ENCODE data around the gene PDGFC.

PDGFC gene

DNA sequence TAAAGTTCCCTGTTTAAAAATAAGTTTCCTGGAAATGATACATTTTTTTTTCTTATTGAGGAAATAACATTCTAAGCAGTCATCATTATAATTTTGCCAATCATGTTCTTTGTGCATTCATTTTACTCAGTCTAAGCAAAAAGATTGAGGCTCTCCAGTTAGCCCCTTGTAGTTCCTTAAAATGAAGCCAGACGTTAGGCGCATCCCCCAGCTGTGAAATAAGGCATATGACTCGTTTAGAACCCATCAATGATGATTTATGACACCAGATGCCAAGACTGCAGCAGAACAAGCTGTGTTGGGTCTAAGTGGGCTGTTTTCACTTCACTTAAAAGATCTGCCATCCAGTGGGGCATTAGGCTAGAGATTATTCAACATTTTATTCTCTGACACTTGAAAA, 17.0 kb downstream of the PDGFC start:
- DNase-seq (ENCODE audit: low read depth), result no peak
- TF ChIP-seq, protein P1, sequence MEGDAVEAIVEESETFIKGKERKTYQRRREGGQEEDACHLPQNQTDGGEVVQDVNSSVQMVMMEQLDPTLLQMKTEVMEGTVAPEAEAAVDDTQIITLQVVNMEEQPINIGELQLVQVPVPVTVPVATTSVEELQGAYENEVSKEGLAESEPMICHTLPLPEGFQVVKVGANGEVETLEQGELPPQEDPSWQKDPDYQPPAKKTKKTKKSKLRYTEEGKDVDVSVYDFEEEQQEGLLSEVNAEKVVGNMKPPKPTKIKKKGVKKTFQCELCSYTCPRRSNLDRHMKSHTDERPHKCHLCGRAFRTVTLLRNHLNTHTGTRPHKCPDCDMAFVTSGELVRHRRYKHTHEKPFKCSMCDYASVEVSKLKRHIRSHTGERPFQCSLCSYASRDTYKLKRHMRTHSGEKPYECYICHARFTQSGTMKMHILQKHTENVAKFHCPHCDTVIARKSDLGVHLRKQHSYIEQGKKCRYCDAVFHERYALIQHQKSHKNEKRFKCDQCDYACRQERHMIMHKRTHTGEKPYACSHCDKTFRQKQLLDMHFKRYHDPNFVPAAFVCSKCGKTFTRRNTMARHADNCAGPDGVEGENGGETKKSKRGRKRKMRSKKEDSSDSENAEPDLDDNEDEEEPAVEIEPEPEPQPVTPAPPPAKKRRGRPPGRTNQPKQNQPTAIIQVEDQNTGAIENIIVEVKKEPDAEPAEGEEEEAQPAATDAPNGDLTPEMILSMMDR (IDR thresholded peaks at IDR 0.05; ENCODE audit: control insufficient read depth, insufficient read depth, low read depth, low read length, missing control alignments), result no peak
- no peak overlapping the region for H3K4me3 ChIP-seq (ENCODE audit: control insufficient read depth, low read depth, low read length)

- TF ChIP-seq, protein P1 (IDR thresholded peaks at IDR 0.05; ENCODE audit: control insufficient read depth, insufficient read depth, low read depth, low read length, missing control alignments), result no peak
- no peak overlapping the region for H3K4me3 ChIP-seq (ENCODE audit: control insufficient read depth, low read depth, low read length)
- DNase-seq (ENCODE audit: low read depth), result no peak
Observed at GRCh38 chr4:156953951-156954350, 17.6 kb downstream of the PDGFC start.

DNA sequence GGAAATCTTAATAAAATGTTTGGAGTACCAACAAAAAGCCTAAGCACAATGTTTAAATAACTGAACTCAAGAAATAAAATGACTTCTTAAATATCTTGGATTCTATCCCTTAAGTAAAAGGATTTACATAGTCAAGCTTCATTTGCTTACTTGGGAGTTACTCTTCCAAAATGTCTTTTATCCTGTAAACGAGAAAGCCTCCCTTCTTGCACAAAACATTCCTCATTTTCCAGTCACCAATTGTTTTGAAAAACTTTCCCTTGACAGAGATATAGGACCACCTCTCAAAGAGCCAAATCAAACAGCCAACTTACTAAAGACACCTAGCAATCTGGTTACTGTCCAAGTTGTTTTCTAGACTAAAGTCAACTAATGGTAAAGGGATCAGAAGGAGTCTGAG, 18.6 kb downstream of the PDGFC start:
- TF ChIP-seq, protein P1 (IDR thresholded peaks at IDR 0.05; ENCODE audit: control insufficient read depth, insufficient read depth, low read depth, low read length, missing control alignments), result no peak
- DNase-seq (ENCODE audit: low read depth), result no peak
- H3K4me3 ChIP-seq (ENCODE audit: control insufficient read depth, low read depth, low read length), result no peak overlapping the region

GRCh38 chr4:156952078-156952759, 19.4 kb downstream of the PDGFC start:
- TF ChIP-seq, protein P1 (IDR thresholded peaks at IDR 0.05; ENCODE audit: control insufficient read depth, insufficient read depth, low read depth, low read length, missing control alignments), result no peak
- DNase-seq (ENCODE audit: low read depth), result no peak
- H3K4me3 ChIP-seq (ENCODE audit: control insufficient read depth, low read depth, low read length), result no peak overlapping the region

GRCh38 chr4:156950948-156951347, 20.7 kb downstream of the PDGFC start:
- H3K4me3 ChIP-seq (ENCODE audit: control insufficient read depth, low read depth, low read length), result no peak overlapping the region
- TF ChIP-seq, protein P1 (IDR thresholded peaks at IDR 0.05; ENCODE audit: control insufficient read depth, insufficient read depth, low read depth, low read length, missing control alignments), result no peak
- DNase-seq (ENCODE audit: low read depth), result no peak

DNA sequence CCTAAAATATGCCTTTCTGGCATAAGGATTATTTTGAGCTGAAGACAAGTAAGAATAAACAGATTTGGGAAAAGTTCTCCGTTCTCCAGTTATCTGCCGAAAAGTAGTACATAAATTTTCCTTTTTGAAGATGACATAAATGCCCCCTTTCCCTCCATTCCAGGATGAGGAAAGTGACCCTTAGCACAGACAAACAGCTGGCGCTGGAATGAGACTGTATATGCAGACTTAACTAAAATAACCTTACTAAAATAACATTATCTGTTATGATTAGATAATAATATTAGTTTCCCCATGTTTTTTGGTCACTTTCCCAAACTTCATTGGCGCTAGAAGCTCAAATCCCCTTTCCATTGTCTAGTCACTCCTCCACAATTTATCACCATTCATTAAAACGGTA, 21.5 kb downstream of the PDGFC start:
- no peak for DNase-seq (ENCODE audit: low read depth)
- TF ChIP-seq, protein P1 (IDR thresholded peaks at IDR 0.05; ENCODE audit: control insufficient read depth, insufficient read depth, low read depth, low read length, missing control alignments), result no peak
- H3K4me3 ChIP-seq (ENCODE audit: control insufficient read depth, low read depth, low read length), result no peak overlapping the region
